Body of pancreas (tissue), 4 donors: ENCODE results near the gene KCNQ1OT1. TPM values are rescaled to one million over a fixed set of nuclear protein-coding genes. Genes with fewer than 3 reads are reported as not detected.

ENCODE experiments used
- ATAC-seq: fragments of 150-250 bp; one replicate; pipeline ENCODE4 v1.9.1; 2016
- DNase-seq, 4 donors: peaks; one replicate each; pipeline ENCODE4 v3.0.0-alpha.2; 2019
- H3K27ac ChIP-seq, 4 donors: fragments of 200-600 bp; sonication (generic); 1 replicate in 3 of 4; 2 replicates in 1 of 4; pipeline versions ENCODE4 v1.5.1 to v1.6.1; 2016 to 2019; ENCODE audit warnings: mild to moderate bottlenecking in 1 of 4, mixed read lengths in 1 of 4, moderate library complexity in 1 of 4
- H3K27me3 ChIP-seq, 2 donors: fragments of 200-600 bp; sonication (generic); one replicate each; pipeline ENCODE4 v1.6.0; 2016; ENCODE audit warnings: mild to moderate bottlenecking in 1 of 2
- H3K36me3 ChIP-seq, 2 donors: fragments of 200-600 bp; sonication (generic); replicated peaks in 1 of 2; 2 replicates each; pipeline ENCODE4 v1.5.1; 2016; ENCODE audit warnings: low read depth in 2 of 2; ENCODE audit not compliant: insufficient read depth in 1 of 2
- H3K4me1 ChIP-seq: fragments of 200-600 bp; sonication (generic); one replicate; pipeline ENCODE4 v1.6.0; 2016
- H3K4me3 ChIP-seq, 2 donors: fragments of 200-600 bp; sonication (generic); 1 replicate in 1 of 2; 2 replicates in 1 of 2; pipeline ENCODE4 v1.5.1; 2016 to 2019
- H3K9me3 ChIP-seq, 3 donors: fragments of 200-600 bp; sonication (generic); 1 replicate in 2 of 3; 2 replicates in 1 of 3; pipeline ENCODE4 v1.5.1; 2016
- POLR2A ChIP-seq, 3 donors: fragments of 450-650 bp; IDR thresholded peaks; one replicate each; pipeline ENCODE4 v1.6.1; 2016; ENCODE audit warnings: antibody characterized with exemption in 3 of 3, mild to moderate bottlenecking in 2 of 3
- WGBS, 2 donors: methylation state at CpG; one replicate each; pipeline ENCODE4 v1.1.5; 2017; 5-methylcytosine and 5-hydroxymethylcytosine counted together
- intact Hi-C: fragments of 100-400 bp; cut with DNase I; formaldehyde crosslinking; loops from one replicate; pipeline ENCODE4 v1.15.1; 2023
- total RNA-seq, 2 donors: library from RNA; depleted of rRNA; stranded (reverse); fragments of >200 nt; gene quantifications; one replicate each; pipeline ENCODE4 v1.1.0, GENCODE V29; 2016
- TF ChIP-seq, protein P1 (sequence below), 7 experiments: fragments of 450-650 bp in 4 of 7; fragments of 200-600 bp in 3 of 7; sonication (generic) in 3 of 7; IDR thresholded peaks; one replicate each; pipeline ENCODE4 v1.5.1; 2016 to 2019; ENCODE audit warnings: antibody characterized with exemption in 7 of 7

KCNQ1OT1 gene
- total RNA-seq, 2 donors from 2014 or later = 3.6 to 9.2 TPM

DNA sequence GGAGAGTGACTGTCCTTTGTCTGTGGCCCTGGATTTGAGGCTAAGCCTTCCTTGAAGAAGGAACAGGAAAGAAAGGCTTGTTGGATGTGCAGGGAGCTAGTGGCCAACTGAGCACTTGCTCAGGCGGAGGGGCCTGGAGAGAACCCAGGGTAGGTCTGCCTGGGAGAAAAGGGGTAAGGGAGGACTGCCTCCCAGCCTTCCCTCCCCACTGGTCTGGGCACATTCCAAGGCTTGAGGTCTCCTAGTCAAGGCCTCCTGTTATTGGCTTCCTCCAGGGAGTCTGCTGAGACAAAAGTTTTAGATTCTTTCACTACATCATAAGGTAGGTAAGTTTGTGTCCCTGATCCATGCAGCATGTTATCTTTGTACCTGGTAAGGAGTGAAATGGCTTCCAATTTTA lies 15.2 kb downstream of the KCNQ1OT1 start:
- DNase-seq (peak in 2 of 4 donors; percentile 1 to 10), ATAC-seq (no peak)
- Histone ChIP-seq H3K9me3 (no peaks in the 10 kb centered on the region), H3K36me3 (no peaks in the 10 kb centered on the region), H3K27ac (no peak overlapping the region), H3K27me3 (no peaks in the 10 kb centered on the region), H3K4me3 (no peak overlapping the region), H3K4me1 (peaks cover 34% of the 10 kb centered on the region)
- TF ChIP-seq, protein P1, sequence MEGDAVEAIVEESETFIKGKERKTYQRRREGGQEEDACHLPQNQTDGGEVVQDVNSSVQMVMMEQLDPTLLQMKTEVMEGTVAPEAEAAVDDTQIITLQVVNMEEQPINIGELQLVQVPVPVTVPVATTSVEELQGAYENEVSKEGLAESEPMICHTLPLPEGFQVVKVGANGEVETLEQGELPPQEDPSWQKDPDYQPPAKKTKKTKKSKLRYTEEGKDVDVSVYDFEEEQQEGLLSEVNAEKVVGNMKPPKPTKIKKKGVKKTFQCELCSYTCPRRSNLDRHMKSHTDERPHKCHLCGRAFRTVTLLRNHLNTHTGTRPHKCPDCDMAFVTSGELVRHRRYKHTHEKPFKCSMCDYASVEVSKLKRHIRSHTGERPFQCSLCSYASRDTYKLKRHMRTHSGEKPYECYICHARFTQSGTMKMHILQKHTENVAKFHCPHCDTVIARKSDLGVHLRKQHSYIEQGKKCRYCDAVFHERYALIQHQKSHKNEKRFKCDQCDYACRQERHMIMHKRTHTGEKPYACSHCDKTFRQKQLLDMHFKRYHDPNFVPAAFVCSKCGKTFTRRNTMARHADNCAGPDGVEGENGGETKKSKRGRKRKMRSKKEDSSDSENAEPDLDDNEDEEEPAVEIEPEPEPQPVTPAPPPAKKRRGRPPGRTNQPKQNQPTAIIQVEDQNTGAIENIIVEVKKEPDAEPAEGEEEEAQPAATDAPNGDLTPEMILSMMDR (IDR thresholded peaks at IDR 0.05) = no peak
- 91 to 94% methylated on average over 1 of the region's 1 CpG for WGBS, 2 donors
- intact Hi-C loops = no loop called here

GRCh38 chr11:2683806-2684205 lies 16.0 kb downstream of the KCNQ1OT1 start:
- Histone ChIP-seq H3K4me1 (peaks cover 26% of the 10 kb centered on the region), H3K27me3 (no peaks in the 10 kb centered on the region), H3K36me3 (no peaks in the 10 kb centered on the region), H3K4me3 (no peak overlapping the region), H3K9me3 (no peaks in the 10 kb centered on the region), H3K27ac (no peak overlapping the region)
- 72 to 73% methylated on average over 4 of the region's 4 CpGs for WGBS, 2 donors
- no peak for DNase-seq
- no peak for ATAC-seq
- intact Hi-C loops = no loop called here
- TF ChIP-seq, protein P1 (IDR thresholded peaks at IDR 0.05) = no peak
- no peak for TF ChIP-seq POLR2A (IDR thresholded peaks at IDR 0.05)

- H3K27ac ChIP-seq = no peak overlapping the region
- DNase-seq (peak in 3 of 4 donors; percentile 1 to 6 (median 2)), ATAC-seq (no peak)
- no peaks in the 10 kb centered on the region for H3K9me3 ChIP-seq
- H3K4me1 ChIP-seq = peaks cover 16% of the 10 kb centered on the region
- intact Hi-C loops = no loop called here
- H3K36me3 ChIP-seq = no peaks in the 10 kb centered on the region
- no peaks in the 10 kb centered on the region for H3K27me3 ChIP-seq
- H3K4me3 ChIP-seq = no peak overlapping the region
- no peak for TF ChIP-seq POLR2A (IDR thresholded peaks at IDR 0.05)
- TF ChIP-seq, protein P1 (IDR thresholded peaks at IDR 0.05) = no peak
- 75 to 79% methylated on average over 5 of the region's 5 CpGs for WGBS, 2 donors
Observed at GRCh38 chr11:2681408-2682145, 18.2 kb downstream of the KCNQ1OT1 start.

GRCh38 chr11:2679011-2679676 lies 20.6 kb downstream of the KCNQ1OT1 start:
- Histone ChIP-seq H3K4me3 (no peak overlapping the region), H3K4me1 (peaks cover 30% of the 10 kb centered on the region), H3K36me3 (no peaks in the 10 kb centered on the region), H3K27me3 (no peaks in the 10 kb centered on the region), H3K9me3 (no peaks in the 10 kb centered on the region), H3K27ac (no peak overlapping the region)
- intact Hi-C loops = no loop called here
- DNase-seq (peak in 1 of 4 donors; percentile 2), ATAC-seq (no peak)
- TF ChIP-seq POLR2A (IDR thresholded peaks at IDR 0.05) = no peak
- WGBS, 2 donors = 95 to 98% methylated on average over 2 of the region's 2 CpGs

DNA sequence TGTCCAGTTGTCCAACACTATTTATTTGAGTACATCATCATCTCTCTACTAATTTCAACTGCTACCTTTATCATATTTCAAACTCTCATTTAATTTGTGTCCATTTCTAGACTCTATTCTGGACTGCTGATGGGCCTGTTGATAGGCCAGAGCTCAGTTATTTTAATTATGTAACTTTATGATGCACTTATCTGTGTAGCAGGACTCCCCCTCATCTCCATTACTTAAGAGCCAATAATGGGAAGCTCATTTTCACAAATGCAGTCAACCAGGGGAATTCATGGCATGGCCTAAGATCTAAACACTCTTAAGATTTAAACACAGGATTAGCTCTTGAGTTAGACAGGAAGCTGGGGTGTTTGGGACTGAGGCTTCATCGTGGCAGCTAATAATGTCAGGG lies 21.4 kb downstream of the KCNQ1OT1 start:
- H3K27ac ChIP-seq = no peak overlapping the region
- ATAC-seq (no peak), DNase-seq (no peak)
- WGBS, 2 donors = 80 to 83% methylated on average over 1 of the region's 1 CpG
- H3K36me3 ChIP-seq = no peaks in the 10 kb centered on the region
- no peaks in the 10 kb centered on the region for H3K9me3 ChIP-seq
- TF ChIP-seq POLR2A (IDR thresholded peaks at IDR 0.05) = no peak
- TF ChIP-seq, protein P1 (IDR thresholded peaks at IDR 0.05) = no peak
- no peak overlapping the region for H3K4me3 ChIP-seq
- H3K27me3 ChIP-seq = no peaks in the 10 kb centered on the region
- peaks cover 31% of the 10 kb centered on the region for H3K4me1 ChIP-seq
- intact Hi-C loops = no loop called here
